Gastroesophageal sphincter (tissue), 3 donors: ENCODE data around the gene PUS3.

Experiments used
- CTCF ChIP-seq, 4 experiments: fragments of 200-600 bp in 2 of 4; fragments of 450-650 bp in 2 of 4; sonication (generic) in 1 of 4; IDR thresholded peaks; one replicate each; pipeline ENCODE4 v1.5.1; 2017 to 2019; ENCODE audit warnings: antibody characterized with exemption in 4 of 4, mild to moderate bottlenecking in 2 of 4, moderate library complexity in 2 of 4
- EP300 ChIP-seq: sonication (generic); formaldehyde crosslinking; IDR thresholded peaks from one replicate; pipeline ENCODE4 v1.6.1; 2017; ENCODE audit warnings: antibody characterized with exemption, mild to moderate bottlenecking

- no peak for TF ChIP-seq CTCF (IDR thresholded peaks at IDR 0.05)
- no peak for TF ChIP-seq EP300
These were observed 39.9 kb upstream of the PUS3 start for GRCh38 chr11:125942771-125943428.
